Inflammatory macrophage treated with lipopolysaccharide for 1 hour (primary cell): ENCODE results near the gene PTPRZ1.
A peak's percentile ranks its signal among the peaks of the same experiment; 100 is the strongest.

Source experiments
- DNase-seq, 2 donors: peaks; one replicate each; pipeline ENCODE4 v3.0.0-alpha.2; 2020 to 2022

PTPRZ1 gene

DNA sequence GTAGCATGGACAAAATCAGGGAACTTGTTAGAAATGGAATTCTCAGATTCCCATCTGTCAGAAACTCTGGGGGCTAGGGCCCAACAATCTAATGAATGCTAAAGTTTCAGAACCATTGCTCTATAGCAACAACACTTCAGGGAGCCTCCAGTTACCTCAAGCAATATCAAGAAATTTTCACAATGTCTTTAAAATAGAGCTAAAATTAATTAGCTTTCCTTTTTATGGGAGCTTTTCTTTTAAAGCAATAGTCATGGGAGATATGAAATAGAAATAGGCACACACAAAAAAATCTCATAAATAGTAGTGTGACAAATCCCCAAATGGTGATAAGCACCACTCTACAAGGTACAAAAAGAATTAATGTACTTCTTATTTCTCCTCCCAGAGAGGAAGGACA, 190.2 kb downstream of the PTPRZ1 start:
- DNase-seq: no peak

DNA sequence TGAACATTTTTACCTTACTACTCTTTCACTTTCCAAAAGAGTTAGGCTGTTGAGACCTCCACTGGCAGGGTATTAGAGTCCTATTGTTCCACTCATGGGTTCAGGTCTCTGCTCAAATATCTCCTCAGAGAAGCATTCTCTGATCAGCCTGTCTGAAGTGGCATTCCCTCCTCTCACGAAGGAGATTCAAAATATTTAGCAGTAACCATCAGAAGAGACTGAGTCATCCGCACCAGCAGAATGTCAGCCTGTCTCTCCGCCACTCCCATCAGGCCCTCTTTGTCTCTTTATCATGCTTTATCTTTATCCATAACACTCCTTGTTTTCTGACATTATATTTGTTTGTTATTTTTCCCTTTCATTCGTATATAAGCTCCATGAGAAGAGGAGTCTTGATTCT, 192.0 kb downstream of the PTPRZ1 start:
- DNase-seq: no peak

DNA sequence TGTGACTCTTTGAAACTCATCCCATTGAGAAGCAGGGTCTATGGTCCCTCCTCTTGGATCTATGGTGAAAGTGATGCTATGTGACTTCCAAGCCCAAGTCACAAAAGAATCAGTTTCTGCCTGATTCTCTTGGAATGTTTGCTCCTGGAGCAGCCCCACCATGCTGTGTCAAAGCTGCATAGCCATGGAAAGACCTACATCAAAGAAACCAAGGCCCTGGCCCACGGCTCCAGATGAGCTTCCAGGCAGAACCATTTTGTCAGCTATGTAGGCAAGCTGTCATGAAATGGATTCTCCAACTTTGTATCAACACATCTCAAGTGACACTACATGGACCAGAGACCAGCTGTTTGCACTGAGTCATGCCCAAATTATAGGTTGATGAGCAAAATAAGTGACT, 194.1 kb downstream of the PTPRZ1 start:
- DNase-seq: no peak

DNA sequence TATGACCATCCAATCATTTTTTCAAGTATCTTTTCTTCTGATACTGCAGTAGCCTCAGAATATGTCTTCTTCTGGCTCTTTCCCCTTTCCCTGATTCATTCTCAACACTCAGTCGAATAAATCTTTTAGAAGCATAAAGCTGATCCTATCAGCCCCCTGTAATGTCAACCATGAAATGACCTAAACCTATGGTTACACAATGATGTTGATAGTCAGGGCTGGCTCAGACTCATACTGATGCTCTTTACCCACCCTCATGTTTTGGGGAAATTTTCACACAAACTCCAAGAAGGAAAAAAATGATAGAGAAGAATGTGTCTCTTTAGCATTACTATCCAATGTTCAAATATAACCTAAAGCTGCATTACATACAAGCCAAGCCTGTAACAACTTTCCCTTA, 195.1 kb downstream of the PTPRZ1 start:
- no peak for DNase-seq

DNA sequence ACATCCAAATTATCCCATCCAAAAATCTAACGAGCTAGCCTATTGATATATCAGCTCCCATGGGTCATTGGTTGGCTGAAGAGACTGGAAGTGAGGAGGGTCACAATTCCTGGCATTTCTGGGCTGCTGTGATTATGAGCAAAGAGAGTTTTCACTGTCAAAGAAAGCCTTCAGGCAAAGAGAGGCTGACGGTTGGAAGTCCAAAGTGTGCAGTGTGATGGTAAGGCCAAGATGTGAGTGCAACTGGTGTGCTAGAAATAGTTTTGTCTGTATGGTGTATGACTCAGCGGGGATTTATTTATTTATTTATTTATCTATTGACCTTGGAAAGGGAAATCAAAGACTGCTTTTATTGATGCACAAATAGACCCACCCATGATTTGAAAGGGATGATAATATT, 196.0 kb downstream of the PTPRZ1 start:
- DNase-seq: no peak

DNA sequence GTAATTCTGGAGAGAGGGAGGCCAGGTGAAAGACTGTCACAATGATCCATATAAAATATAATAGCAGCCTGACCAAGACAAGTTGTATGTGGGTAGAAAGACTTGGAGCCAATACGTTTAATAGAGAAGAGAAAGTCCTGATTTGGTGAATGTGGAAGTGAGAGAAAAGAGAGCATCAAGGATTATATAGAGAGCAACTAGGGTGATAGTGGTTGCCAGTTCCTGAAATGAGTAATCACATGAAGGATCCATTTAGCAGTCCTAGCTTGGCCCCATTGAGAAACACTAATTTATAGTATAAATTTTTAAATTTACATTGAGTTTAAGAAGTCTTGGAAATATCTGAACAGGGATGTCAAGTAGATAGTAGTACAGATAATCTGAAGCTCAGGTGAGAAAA, 197.1 kb downstream of the PTPRZ1 start:
- no peak for DNase-seq

DNA sequence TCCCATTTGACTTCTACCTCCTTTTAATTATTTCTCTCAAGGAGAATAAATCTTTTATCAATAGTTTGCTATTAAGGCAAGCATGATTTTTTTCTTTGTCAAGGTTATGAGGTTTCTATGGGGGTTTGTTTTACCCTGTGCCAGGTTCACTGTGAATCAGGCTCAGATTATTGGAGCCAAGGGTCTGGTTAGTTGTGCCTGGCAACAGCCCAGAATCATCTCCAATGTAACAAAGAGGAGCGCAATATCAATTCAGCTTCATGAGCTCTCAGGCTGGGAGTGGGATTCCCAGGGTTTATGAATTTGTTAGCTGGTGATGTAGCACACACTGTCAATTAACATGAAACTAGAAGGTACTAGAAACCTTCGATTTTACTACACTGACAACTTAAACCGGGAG, 197.9 kb downstream of the PTPRZ1 start:
- no peak for DNase-seq

DNA sequence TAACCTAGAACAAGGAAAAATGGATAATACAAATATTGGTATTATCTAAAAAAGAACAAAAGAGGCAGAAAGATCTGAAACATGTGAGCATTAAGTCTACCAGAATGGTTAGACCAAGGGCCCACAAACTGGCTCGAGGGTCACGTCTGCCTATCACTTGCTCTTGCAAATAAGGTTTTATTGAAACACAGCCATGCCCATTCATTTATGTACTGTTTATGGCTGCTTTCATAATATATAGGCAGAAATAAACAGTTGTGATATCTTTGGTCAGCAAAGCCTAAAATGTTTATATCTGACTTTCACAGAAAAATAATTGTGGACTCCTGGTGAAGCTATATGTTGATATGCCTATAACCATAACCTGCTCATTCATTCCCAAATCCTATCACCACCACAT, 199.3 kb downstream of the PTPRZ1 start:
- DNase-seq: no peak

DNA sequence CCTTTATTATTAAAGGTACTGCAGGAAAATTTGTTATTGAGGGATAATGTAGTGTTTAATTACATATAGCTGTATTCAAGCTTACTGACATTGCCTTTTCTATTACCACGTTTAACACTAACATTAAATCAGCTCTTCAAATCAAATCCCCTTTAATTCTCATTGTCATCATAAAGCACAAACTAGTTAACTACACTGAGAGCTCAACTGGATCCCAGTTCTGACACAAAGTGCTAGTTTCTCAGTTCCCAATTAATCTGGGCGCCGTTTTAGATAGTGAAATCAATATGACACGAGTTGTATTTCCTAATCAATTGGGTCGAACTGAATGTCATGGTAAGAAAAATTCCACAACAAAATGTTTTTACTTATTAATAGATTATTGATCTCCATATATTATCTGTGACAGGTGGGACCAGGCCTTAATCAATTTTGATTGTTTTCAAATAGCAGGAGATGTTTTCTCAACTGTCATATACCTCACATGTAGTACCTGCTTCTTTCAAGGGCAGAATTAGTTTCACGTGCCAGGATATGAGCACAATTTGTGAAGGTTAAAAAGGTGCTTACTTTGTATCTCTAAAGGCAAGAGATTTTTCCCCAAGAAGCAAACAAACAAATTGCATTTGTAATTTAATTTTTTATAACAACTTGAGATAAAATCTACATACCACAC, 200.1 kb downstream of the PTPRZ1 start:
- DNase-seq: no peak

DNA sequence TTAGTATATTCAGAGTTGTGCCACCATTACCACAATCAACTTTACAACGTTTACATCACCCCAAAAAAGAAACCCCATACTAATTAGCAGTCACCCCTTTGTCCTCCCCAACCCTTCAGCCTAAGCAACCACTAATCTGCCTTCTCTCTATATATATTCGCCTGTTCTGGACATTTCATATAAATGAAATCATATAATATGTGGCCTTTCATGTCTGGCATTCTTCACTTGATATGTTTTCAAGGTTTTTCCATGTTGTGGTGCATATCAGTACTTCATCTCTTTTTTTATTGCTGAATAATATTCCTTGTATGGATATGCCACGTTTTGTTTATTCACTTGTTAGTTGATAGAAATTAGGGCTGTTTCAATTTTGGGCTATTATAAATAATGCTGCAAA, 200.7 kb downstream of the PTPRZ1 start:
- DNase-seq: no peak

DNA sequence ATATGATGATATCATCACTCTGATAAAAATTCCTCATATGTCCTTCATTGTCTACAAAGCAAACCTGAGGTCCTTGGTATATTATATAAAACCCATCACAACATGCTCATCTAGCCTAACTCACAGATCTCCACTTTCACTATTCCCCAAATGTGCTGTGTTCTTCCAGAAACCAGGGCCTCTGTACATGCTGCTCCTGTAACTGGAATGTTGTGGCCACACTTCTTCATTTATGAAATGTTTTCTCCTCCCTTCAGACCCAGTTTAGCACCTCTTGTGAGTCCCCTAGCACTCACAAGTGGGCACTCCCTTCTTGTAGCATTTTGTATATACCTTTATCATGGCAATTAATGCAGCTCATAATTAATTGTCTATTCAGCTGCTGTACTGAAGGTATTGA, 209.2 kb downstream of the PTPRZ1 start:
- DNase-seq: no peak

DNA sequence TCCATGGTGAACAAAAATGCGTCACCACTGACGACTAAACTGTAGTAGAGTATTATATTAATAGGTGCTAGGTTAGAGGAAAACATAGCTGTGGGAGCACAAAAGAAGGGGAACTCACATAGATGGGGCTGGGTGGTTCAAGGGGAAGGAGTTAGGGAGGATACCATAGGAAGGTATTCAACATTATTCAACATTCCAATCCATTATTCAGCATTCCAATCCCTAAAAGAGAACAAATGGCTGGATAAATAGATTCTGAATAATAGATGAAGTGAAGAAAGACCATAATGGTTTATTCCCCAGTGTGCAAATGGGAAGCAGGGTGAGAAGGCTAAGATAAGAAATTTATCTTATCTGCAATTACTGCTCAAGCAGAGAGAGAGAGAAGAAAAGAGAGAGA, 209.7 kb downstream of the PTPRZ1 start:
- no peak for DNase-seq

DNA sequence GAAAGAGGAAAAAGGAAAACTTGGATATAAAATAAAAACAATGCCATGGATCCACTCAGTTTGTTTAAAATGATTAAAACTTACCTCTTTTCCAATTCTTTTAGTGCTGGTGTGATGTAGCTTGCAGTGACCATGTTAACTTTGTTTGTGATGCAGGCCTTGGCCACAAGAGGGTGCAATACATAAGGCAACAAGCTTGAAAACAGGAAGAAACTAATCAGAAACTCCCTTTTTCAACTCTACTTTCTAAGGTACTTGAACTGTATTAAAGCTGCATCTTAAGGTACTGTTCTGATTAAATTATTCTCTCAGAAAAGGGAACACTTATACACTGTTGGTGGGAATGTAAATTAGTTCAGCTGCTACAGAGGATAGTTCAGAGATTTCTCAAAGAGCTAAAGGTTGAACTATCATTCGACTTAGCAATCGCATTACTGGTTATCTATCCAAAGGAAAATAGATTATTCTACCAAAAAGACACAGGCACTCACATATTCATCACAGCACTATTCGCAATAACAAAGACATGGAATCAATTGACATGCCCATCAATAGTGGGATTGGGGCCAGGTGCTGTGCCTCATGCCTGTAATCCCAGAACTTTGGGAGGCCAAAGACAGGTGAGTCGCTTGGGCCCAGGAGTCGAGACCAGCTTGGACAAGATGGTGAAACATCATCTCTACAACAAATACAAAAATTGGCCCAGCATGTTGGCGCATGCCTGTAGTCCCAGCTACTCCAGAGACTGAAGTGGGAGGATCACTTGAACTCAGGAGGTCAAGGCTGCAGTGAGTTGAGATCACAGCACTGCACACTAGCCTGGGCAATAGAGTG, 220.2 kb downstream of the PTPRZ1 start:
- peak; percentile 53 to 85 for DNase-seq

DNA sequence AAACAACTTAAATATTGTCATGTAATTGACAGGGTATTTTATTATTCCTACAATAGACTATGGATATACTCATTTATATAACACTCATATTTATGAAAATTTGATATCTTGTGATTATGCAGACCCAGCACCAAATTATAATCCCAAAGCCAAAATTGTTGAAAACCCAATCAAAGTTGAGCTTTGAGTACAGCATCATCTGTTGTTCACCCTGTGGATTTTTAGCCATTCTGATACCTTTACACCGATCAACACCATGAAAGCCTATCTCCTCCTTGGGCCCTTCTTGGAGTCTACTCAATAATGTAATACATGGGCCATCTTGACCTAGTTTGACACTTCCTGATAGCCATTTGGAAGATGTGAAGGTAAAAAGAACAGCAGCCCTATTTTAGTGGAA, 221.6 kb downstream of the PTPRZ1 start:
- DNase-seq: no peak

DNA sequence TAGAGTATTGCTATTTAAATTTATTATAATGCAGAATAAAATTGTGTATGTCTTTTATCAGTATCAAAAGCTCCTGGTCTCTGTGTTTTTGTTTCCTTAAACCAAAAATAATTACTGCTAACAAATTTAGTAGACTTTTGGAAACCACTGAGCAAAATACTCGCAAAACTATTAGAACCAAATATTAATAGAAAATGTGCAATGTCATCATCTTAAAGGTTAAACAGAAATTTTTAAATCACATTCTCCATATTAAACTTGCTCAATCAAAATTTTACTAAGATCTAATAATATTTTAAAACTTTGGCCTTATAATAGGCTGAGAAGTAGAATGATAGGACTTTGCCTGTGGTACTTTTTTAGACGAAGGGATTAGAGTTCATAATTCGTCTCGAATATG, 222.7 kb downstream of the PTPRZ1 start:
- DNase-seq: no peak

DNA sequence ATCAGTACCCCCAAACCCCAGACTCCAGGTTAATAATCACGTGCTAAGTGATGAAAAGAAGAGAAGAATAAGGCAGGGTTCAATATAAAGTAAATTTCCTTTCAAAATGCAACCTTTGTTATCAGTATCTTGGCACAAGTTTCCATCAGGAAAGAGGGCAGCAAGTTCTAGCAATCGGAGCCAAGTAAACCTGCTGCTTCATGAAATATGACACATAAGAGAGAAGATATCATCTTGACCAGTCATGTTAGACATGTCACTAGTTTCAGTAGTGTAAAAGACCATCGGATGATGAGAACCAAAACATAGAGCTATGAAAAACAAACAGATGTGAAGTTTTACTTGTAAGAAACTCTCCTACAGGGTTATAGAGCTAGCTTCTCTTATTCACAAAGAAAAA, 227.1 kb downstream of the PTPRZ1 start:
- DNase-seq: no peak

DNA sequence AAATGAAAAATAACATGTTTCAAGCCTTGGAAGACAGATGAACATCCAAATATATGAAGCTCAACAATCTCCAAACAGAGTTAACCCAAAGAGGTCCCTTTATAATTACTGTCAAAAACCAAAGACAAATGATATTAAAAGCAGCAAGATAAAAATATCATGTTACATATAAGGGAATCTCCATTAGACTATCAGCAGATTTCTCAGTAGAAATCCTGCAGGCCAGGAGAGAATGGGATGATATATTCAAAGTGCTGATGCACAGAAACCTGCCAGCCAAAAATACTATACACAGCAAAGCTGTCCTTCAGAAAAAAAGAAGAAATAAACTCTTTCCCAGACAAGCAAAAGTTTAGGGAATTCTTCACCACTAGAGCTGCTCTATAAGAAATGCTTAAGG, 230.1 kb downstream of the PTPRZ1 start:
- no peak for DNase-seq
